Cardiac fibroblast (primary cell): Measurements from ENCODE around the gene ANKRD55.
A peak's percentile ranks its signal among the peaks of the same experiment; 100 is the strongest.
"Not testable (repeated sequence)": the region's sequence is repeated elsewhere in the genome, so short reads cannot be mapped to it uniquely, and the experiment has no call there.

Experiments used
- DNase-seq, 2 donors: peaks; one replicate each; pipeline versions ENCODE4 v3.0.0 to v3.0.0-alpha.2; 2010; ENCODE audit warnings: low read depth in 2 of 2
- H3K4me3 ChIP-seq, 2 donors: replicated peaks in 1 of 2; 1 replicate in 1 of 2; 2 replicates in 1 of 2; pipeline ENCODE4 v1.5.1; 2011; ENCODE audit warnings: low read depth in 2 of 2, low read length in 2 of 2, mild to moderate bottlenecking in 2 of 2, moderate library complexity in 1 of 2
- TF ChIP-seq, protein P1 (sequence below): IDR thresholded peaks from one replicate; pipeline ENCODE4 v1.5.1; 2011; ENCODE audit warnings: low read depth, mild to moderate bottlenecking, low read length, inconsistent platforms

The ANKRD55 gene

DNA sequence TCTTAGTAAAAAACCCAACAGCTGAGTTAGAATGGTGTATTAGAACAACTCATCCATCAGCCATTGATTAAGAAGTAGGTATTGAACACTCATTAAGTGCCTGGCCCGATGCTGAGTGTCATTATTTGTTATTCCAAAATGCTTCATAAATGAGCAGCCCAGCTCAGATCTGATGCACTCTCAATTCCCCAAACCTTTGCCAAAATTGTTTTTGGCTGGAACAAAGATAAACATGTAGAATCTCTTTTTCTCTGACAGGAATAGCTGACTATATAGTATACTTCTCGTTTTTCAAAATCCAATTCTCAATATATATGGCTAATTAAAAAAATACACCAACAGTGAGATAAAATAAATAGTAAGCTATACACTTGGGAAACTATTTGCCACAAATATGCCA is 20.0 kb upstream of the ANKRD55 start:
- H3K4me3 ChIP-seq = no peak overlapping the region
- no peak for DNase-seq
- TF ChIP-seq, protein P1, sequence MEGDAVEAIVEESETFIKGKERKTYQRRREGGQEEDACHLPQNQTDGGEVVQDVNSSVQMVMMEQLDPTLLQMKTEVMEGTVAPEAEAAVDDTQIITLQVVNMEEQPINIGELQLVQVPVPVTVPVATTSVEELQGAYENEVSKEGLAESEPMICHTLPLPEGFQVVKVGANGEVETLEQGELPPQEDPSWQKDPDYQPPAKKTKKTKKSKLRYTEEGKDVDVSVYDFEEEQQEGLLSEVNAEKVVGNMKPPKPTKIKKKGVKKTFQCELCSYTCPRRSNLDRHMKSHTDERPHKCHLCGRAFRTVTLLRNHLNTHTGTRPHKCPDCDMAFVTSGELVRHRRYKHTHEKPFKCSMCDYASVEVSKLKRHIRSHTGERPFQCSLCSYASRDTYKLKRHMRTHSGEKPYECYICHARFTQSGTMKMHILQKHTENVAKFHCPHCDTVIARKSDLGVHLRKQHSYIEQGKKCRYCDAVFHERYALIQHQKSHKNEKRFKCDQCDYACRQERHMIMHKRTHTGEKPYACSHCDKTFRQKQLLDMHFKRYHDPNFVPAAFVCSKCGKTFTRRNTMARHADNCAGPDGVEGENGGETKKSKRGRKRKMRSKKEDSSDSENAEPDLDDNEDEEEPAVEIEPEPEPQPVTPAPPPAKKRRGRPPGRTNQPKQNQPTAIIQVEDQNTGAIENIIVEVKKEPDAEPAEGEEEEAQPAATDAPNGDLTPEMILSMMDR = no peak

DNA sequence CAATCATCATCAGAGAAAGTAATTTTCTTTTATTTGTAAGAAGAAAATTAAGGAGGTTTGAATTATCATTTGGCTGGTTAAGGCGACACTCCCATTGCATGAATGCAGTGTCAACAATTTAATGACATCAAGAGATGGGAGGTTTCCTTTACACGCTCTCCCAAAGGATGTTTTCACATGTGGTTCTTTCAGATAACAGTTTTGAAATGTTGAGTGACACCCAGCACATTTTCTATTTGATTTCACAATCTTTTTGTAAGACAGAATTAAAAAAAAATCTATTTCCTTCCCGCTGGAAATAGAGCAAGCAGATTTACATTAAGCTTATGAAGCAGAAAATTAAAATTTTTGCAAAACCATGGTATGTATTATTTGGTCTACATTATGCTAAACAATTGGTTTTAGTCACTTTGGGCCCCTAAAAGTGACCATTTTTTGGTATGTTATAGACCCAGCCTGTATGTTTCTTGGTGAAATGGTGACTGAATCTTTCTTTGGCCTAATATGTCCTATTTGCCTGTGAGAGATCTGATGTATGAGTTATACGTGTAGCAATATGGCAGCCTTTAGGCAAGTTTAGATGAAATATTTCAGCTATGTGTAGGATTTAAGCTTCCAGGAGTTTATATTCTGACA is 18.9 kb upstream of the ANKRD55 start:
- no peak overlapping the region for H3K4me3 ChIP-seq
- peak in 1 of 2 donors; percentile 63 for DNase-seq
- TF ChIP-seq, protein P1 = no peak

DNA sequence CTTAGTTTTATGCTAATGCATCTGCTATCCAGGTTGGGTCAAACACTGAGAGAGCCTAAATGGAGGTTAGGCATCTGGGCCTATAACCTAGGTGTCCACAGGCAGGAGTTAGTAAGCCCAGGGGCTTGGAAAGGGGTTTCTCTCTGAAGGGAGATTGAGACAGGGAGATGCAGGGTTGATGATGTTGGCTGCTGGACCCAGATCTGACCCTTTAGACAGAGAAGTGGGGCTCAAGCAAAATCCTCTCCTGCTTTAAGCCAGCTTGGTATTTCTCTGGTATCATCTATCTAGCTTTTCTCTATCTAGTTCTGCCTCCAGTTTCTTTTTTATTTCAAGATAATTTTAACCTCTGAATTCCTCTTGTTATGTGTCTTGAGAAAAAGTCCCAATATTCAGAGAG is 18.3 kb upstream of the ANKRD55 start:
- no peak for DNase-seq
- H3K4me3 ChIP-seq = no peak overlapping the region
- TF ChIP-seq, protein P1 = no peak

DNA sequence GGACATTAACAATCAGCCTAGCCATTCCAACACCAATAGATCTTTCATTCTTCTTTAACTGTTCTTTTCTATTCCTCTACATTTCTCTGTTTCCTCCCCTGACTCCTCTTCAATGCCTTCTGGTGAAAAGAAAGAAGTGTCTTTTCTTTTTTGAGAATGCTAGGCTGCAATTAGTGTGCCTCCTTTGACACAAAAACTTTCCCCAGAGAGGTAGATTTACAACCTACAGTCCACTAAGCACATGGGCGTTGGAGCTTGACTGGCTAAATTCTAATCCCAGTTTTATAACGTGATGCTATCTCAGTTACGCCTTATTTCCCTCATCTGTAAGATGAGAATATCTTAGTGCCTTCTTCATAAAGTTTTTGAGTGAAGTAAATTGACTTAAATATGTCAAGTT is 16.9 kb upstream of the ANKRD55 start:
- no peak overlapping the region for H3K4me3 ChIP-seq
- TF ChIP-seq, protein P1 = no peak
- DNase-seq = no peak

DNA sequence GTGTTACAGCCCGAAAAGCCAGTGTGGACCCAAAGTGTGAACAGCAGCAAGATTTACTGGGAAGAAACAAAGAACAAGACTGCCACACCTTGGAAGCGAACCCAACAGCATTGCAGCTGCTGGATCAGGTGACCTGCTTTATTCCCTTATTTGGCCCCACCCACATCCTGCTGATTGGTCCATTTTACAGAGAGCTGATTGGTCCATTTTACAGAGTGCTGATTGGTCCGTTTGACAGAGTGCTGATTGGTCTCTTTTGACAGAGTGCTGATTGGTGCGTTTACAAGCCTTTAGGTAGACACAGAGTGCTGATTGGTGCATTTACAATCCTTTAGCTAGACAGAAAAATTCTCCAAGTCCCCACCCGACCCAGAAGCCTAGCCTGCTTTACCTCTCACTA is 16.0 kb upstream of the ANKRD55 start:
- DNase-seq, H3K4me3 ChIP-seq: not testable (repeated sequence)

DNA sequence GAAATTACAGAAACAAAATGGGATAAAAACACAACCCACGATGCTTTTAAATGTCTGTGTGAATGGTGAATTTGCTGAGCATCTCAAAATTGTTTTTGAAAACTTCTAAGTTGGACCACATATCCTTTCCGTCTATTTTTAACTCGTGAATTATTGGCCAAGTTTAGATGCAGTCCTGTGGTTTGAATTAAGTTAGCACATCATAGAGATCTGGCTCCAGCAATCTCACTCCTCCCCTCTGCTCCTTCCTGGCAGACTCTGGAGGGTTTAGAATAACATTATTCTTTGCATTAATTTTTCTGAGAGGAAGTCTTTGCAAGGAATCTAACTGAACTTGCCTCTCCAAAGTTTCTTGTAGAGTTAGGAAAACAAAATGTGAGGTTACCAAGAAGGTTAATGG is 14.5 kb upstream of the ANKRD55 start:
- H3K4me3 ChIP-seq = no peak overlapping the region
- peak; percentile 55 to 78 for DNase-seq
- TF ChIP-seq, protein P1 = no peak

DNA sequence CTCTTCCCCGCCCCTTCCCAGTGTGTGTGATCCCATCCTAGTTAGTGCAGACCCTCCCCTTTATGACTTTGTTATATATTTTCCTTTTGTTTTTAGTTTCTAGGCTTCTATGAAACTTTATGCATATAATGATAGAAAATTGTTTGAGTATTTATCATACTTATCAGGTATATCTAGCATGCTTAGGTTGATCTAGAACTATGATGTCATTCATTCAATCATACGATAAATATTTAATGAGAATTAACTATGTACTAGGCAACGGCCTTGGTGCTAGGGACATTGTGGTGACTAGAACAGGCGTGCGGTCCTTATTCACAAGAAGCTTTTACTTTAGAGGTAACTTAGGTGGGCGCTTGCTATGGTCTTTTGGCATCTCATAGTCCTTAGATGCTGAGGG is 13.6 kb upstream of the ANKRD55 start:
- TF ChIP-seq, protein P1 = no peak
- no peak overlapping the region for H3K4me3 ChIP-seq
- DNase-seq = no peak
